Measurements from ENCODE around the gene FREM1.

The FREM1 gene

GRCh38 chr9:14693251-14693861 lies 216.9 kb downstream of the FREM1 start, which contains the start of gene ZDHHC21:
Gene ZDHHC21 (minus strand): TSS chr9:14693432. CDS start chr9:14674340, 19,092 bp downstream.
- DNase-seq = no peak

- no peak for DNase-seq
These were observed 217.6 kb downstream of the FREM1 start for GRCh38 chr9:14692470-14693250.

- DNase-seq = no peak
These were observed 219.1 kb downstream of the FREM1 start for GRCh38 chr9:14690948-14691730.

GRCh38 chr9:14687042-14687719 lies 223.0 kb downstream of the FREM1 start:
- no peak for DNase-seq

- DNase-seq = no peak
These were observed 224.1 kb downstream of the FREM1 start for GRCh38 chr9:14686168-14686567.

All from NCI-H524 treated with DMSO at 0.1 percent for 48 hours (cell line).